GM13977 (cell line): ENCODE results near the gene ART4.

Source experiments
- DNase-seq: peaks from one replicate; pipeline ENCODE4 v3.0.0; 2012; ENCODE audit warnings: low spot score
- in situ Hi-C: fragments of 300-500 bp; cut with MboI; formaldehyde crosslinking; loops from one replicate; pipeline ENCODE4 v1.12.0; 2022; ENCODE audit warnings: low sequenced_read_pairs, low pct_unique_long_range_greater_than_20kb, mixed read lengths, inconsistent platforms; ENCODE audit not compliant: unreplicated experiment
- TF ChIP-seq, protein P1 (sequence below): IDR thresholded peaks from 2 replicates; pipeline ENCODE4 v1.5.1; 2012; ENCODE audit warnings: mild to moderate bottlenecking, control low read depth; ENCODE audit not compliant: insufficient read depth; ENCODE audit errors: extremely low read depth, missing control alignments

The ART4 gene

DNA sequence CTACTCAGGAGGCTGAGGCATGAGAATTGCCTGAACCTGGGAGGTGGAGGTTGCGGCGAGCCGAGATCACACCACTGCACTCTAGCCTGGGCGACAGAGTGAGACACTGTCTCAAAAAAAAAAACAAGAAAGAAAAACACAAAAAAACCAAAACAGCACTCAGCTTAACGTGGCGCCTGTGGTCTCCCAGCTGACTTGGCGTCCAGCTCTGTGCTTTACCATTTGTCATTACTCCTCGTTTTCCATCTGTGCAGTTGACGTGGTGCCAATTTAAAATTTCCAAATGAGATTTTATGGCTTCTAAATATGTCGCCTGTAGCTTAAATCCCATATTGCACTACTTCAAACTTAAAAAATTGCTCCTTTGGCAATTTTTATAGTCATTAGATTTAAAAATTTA, 40.4 kb upstream of the ART4 start:
- TF ChIP-seq, protein P1, sequence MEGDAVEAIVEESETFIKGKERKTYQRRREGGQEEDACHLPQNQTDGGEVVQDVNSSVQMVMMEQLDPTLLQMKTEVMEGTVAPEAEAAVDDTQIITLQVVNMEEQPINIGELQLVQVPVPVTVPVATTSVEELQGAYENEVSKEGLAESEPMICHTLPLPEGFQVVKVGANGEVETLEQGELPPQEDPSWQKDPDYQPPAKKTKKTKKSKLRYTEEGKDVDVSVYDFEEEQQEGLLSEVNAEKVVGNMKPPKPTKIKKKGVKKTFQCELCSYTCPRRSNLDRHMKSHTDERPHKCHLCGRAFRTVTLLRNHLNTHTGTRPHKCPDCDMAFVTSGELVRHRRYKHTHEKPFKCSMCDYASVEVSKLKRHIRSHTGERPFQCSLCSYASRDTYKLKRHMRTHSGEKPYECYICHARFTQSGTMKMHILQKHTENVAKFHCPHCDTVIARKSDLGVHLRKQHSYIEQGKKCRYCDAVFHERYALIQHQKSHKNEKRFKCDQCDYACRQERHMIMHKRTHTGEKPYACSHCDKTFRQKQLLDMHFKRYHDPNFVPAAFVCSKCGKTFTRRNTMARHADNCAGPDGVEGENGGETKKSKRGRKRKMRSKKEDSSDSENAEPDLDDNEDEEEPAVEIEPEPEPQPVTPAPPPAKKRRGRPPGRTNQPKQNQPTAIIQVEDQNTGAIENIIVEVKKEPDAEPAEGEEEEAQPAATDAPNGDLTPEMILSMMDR = no peak
- in situ Hi-C loops = no loop called here
- no peak for DNase-seq

DNA sequence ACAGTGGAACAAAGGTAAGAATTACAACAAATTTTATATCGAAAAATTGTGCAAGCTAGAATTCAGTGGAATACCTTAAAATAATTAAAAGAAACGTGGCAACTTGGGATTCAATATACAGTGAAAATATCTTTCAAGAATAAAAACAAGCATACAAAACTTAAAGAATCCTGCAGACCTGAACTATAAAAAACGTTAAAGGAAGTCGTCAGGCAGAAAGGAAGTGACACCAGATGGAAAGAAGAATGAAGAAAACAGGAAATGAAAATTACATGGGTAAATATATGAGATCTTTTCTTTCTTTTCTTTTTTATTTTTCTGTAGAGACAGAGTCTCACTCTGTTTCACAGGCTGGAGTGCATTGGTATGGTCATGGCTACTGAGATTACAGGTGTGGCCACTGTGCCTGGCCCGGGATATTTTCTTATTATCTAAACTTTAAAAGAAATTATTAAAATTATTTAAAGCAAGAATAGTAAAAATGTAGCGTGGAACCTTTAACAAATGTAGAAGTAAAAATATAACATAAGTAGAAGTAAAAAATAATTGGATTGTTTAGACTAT, 37.6 kb upstream of the ART4 start:
- no peak for DNase-seq
- TF ChIP-seq, protein P1 = no peak
- in situ Hi-C loops = no loop called here

DNA sequence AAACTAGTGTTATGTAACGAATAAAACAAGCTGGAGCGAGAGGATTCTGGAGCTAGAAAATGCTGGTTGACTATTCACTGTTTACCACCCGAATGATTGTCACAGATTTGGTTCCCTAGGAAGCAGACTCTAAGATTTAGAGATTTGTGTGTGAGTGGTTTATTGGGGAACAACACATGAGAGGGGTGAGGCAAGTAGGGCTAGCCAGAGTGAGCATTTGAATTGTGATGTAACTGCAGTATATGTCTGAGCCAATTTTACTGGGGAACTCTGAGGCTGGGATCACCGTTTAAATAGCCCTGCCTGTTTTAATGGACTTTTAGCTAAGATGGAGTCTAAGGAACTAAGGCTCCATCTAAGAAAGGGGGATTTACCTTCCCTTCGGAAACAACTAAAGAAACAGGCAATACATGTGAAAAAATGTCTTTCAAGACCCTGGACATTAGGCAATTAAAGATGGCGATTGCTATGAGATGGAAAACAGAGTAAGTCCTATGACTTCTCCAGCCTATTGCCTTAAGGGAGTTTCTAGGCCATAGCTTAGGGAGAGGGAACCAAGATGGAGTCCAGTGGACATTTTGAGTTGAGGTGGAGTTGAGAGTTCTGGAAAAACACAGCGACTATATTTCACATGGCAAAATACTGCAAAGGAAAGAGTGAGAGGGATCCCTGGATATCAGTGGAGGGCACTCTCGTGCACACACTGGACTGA, 36.1 kb upstream of the ART4 start:
- in situ Hi-C loops = no loop called here
- DNase-seq = no peak
- TF ChIP-seq, protein P1 = no peak

DNA sequence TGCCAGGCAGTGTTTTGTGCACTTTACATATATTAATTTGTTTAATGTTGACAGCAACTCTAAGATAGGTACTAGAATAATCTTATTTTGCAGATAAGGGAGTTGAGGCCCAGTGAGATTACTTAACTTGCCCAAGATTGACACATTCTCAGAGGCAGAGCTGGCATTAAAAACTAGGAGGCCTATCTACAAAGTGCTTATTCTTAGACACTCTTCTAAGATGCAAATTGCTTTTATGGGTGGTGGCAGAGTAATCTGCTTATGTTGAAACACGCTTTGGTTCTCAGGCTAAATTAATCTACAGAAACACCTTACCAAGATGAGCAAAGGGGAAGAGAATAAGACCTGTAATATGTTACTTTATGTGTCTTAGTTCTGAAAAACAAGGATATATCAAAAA, 35.2 kb upstream of the ART4 start:
- TF ChIP-seq, protein P1 = no peak
- DNase-seq = no peak

DNA sequence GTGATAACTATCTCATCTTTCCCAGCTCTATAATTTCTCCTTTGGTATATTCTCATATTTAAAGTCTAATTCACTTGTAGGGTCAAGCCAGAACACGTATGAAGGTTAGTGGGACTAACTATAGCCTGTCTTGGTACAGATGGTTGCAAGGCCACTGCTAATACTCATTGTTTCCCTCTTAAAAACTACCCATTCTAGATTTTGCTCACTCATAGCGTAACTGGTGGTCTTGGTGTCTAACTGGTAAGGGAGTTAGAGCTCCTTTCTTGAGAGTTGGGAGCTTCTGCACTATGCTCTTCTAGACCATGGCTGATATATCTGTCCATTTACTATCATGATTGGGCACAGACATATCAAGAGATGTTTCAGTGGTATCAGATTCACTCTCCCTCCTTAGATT, 33.5 kb upstream of the ART4 start:
- TF ChIP-seq, protein P1 = no peak
- no peak for DNase-seq
- in situ Hi-C loops = no loop called here

More for the DNA sequence above, 35.2 kb upstream of the ART4 start:
- in situ Hi-C loops = no loop called here

GRCh38 chr12:14874882-14875281, 31.6 kb upstream of the ART4 start:
- in situ Hi-C loops = no loop called here
- TF ChIP-seq, protein P1 = no peak
- DNase-seq = no peak
